ENCODE measurements around the gene ANKS1A. TPM values are rescaled to one million over a fixed set of nuclear protein-coding genes. Genes with fewer than 3 reads are reported as not detected.

The ANKS1A gene
- total RNA-seq, 1 experiment from 2014 or later: 26.5 TPM

GRCh38 chr6:35037664-35038038, 148.6 kb downstream of the ANKS1A start:
- DNase-seq: no peak
- H3K4me1 Mint-ChIP-seq: peaks cover 50 to 53% of the 10 kb centered on the region in 2 experiments
- H3K79me1 ChIP-seq (ENCODE audit: insufficient read depth, low read depth, low read length, poor library complexity, severe bottlenecking): no peaks in the 10 kb centered on the region
- peaks cover 2 to 14% (median 11%) of the 10 kb centered on the region in 3 experiments; a peak in 4 of 7 replicates for H3K36me3 Mint-ChIP-seq (ENCODE audit: insufficient read depth in 1 of 3, low read depth in 3 of 3)
- no peak overlapping the region for H3K23ac ChIP-seq (ENCODE audit: insufficient read length, low read depth, low read length)
- WGBS (ENCODE audit: extremely low coverage, insufficient read length, low lambda C conversion rate): no CpG with 5 or more reads among the region's 2 CpGs
- no peaks in the 10 kb centered on the region for H3K79me2 ChIP-seq (ENCODE audit: insufficient read depth, low read length)
- H3K4me3 Mint-ChIP-seq: peak overlapping the region; percentile 14 to 64; a peak in 2 of 5 replicates
- H3K14ac ChIP-seq (ENCODE audit: insufficient read depth, low read length): no peak overlapping the region
- no peak overlapping the region for H4K91ac ChIP-seq (ENCODE audit: insufficient read length, low read depth, low read length)
- H3K9me3 ChIP-seq (ENCODE audit: control insufficient read depth, low read depth, low read length): no peaks in the 10 kb centered on the region
- H3K27ac ChIP-seq (ENCODE audit: insufficient read length, low read depth, low read length): peak overlapping the region; percentile 70
- H3K56ac ChIP-seq (ENCODE audit: insufficient read length, low read depth, low read length): no peak overlapping the region
- H4K8ac ChIP-seq (replicated peaks; ENCODE audit: insufficient read length, low read depth, low read length): no peak overlapping the region
- H3K4ac ChIP-seq (ENCODE audit: low read depth, low read length): no peak overlapping the region
- no peak overlapping the region for H3T11ph ChIP-seq (ENCODE audit: low read length)
- no peaks in the 10 kb centered on the region for H4K20me1 ChIP-seq (ENCODE audit: control insufficient read depth, insufficient read depth, insufficient read length)
- H3K4me2 ChIP-seq (ENCODE audit: insufficient read depth, insufficient read length, low read length): peak overlapping the region; percentile 22
- no peak for TF ChIP-seq CTCF (conservative IDR thresholded peaks at IDR 0.05)
- H3K4me1 ChIP-seq (ENCODE audit: insufficient read depth, low read length): peaks cover 28% of the 10 kb centered on the region
- H3K23me2 ChIP-seq (ENCODE audit: insufficient read length, low read depth, low read length, poor library complexity, severe bottlenecking): no peaks in the 10 kb centered on the region
- no peaks in the 10 kb centered on the region for H3K9me3 Mint-ChIP-seq
- peak overlapping the region; percentile 93 to 97 (median 96) for H3K27ac Mint-ChIP-seq
- no peak overlapping the region for H2BK5ac ChIP-seq (ENCODE audit: insufficient read length, low read length)
- no peak overlapping the region for H2AFZ ChIP-seq (ENCODE audit: low read length)
- H2BK120ac ChIP-seq (ENCODE audit: low read depth, low read length, poor library complexity, severe bottlenecking): no peak overlapping the region
- H3K9ac ChIP-seq (ENCODE audit: extremely low read depth, insufficient read length, low read length): no peak overlapping the region
- H2BK20ac ChIP-seq (ENCODE audit: low read depth, low read length, poor library complexity, severe bottlenecking): no peak overlapping the region
- H3K27me3 ChIP-seq (ENCODE audit: insufficient read depth, low read length): no peaks in the 10 kb centered on the region
- H3K27me3 Mint-ChIP-seq (ENCODE audit: low read depth): no peaks in the 10 kb centered on the region
- no peak overlapping the region for H2BK12ac ChIP-seq (ENCODE audit: insufficient read length, low read depth, low read length)
- no peak overlapping the region for H3K18ac ChIP-seq (ENCODE audit: insufficient read length, low read depth, low read length)
- no peak overlapping the region for H4K5ac ChIP-seq (ENCODE audit: insufficient read length, low read depth, low read length)
- H2AK5ac ChIP-seq (ENCODE audit: insufficient read length, low read length): no peak overlapping the region
- H2BK15ac ChIP-seq (ENCODE audit: low read depth, low read length): no peak overlapping the region

Measured in H9 (cell line).